Upper lobe of left lung (tissue), 6 donors: ENCODE measurements around the gene AGAP1. TPM values are rescaled to one million over a fixed set of nuclear protein-coding genes. Genes with fewer than 3 reads are reported as not detected.

ENCODE experiments used
- ATAC-seq, 2 donors: fragments of 200-7000 bp; cut with Tn5 transposase; one replicate each; pipeline ENCODE4 v1.9.1; 2022; ENCODE audit warnings: mild to moderate bottlenecking in 2 of 2, moderate library complexity in 2 of 2; ENCODE audit not compliant: low FRiP score in 2 of 2
- DNase-seq, 2 donors: peaks; one replicate each; pipeline ENCODE4 v3.0.0-alpha.2; 2019 to 2020
- H3K27ac ChIP-seq, 4 donors: fragments of 200-600 bp; sonication (generic); one replicate each; pipeline ENCODE4 v1.5.1; 2016 to 2019
- H3K27me3 ChIP-seq, 4 donors: fragments of 200-600 bp; sonication (generic); one replicate each; pipeline ENCODE4 v1.5.1; 2017 to 2019
- H3K36me3 ChIP-seq, 4 donors: fragments of 200-600 bp; sonication (generic); one replicate each; pipeline ENCODE4 v1.5.1; 2016 to 2019
- H3K4me1 ChIP-seq, 4 donors: fragments of 200-600 bp; sonication (generic); one replicate each; pipeline ENCODE4 v1.5.1; 2018 to 2019
- H3K4me3 ChIP-seq, 4 donors: fragments of 200-600 bp; sonication (generic); one replicate each; pipeline ENCODE4 v1.5.1; 2017 to 2019; ENCODE audit warnings: mild to moderate bottlenecking in 2 of 4, moderate library complexity in 1 of 4
- H3K9me3 ChIP-seq, 4 donors: fragments of 200-600 bp; sonication (generic); one replicate each; pipeline ENCODE4 v1.5.1; 2018 to 2019
- CTCF ChIP-seq, 6 experiments: fragments of 450-650 bp in 4 of 6; fragments of 200-600 bp in 2 of 6; sonication (generic) in 2 of 6; IDR thresholded peaks; one replicate each; pipeline ENCODE4 v1.5.1; 2016 to 2019; ENCODE audit warnings: antibody characterized with exemption in 6 of 6
- EP300 ChIP-seq, 4 donors: sonication (generic); formaldehyde crosslinking; IDR thresholded peaks; one replicate each; pipeline ENCODE4 v1.5.1; 2017; ENCODE audit warnings: antibody characterized with exemption in 4 of 4, control low read depth in 2 of 4
- POLR2A ChIP-seq, 4 donors: fragments of 450-650 bp; IDR thresholded peaks; one replicate each; pipeline ENCODE4 v1.5.1; 2016 to 2017; ENCODE audit warnings: antibody characterized with exemption in 4 of 4, mild to moderate bottlenecking in 2 of 4
- POLR2AphosphoS5 ChIP-seq, 2 donors: sonication (generic); formaldehyde crosslinking; IDR thresholded peaks; one replicate each; pipeline ENCODE4 v1.5.1; 2017; ENCODE audit warnings: antibody characterized with exemption in 2 of 2
- WGBS, 2 donors: methylation state at CpG; one replicate each; pipeline ENCODE4 v1.1.5; 2017 to 2018; 5-methylcytosine and 5-hydroxymethylcytosine counted together
- total RNA-seq, 6 donors: library from RNA; depleted of rRNA in 4 of 6; stranded (reverse); fragments of >200 nt in 4 of 6; gene quantifications; one replicate each; pipeline versions ENCODE4 v1.1.0 to v1.2.1, GENCODE V29; 2016 to 2021
- donor health status: DM: no; HTN: no; CAD: no; lungs with moderate emphysema.
- donor health status: DM: no; HTN: yes; CAD: no; lungs with severe emphysema.

The AGAP1 gene
- total RNA-seq, 6 donors from 2014 or later = 25.5 to 45.1 (median 30.7) TPM

- H3K27me3 ChIP-seq = peaks cover 0 to 15% (median 7%) of the 10 kb centered on the region in 4 donors
- ATAC-seq = no peak
- TF ChIP-seq POLR2A (IDR thresholded peaks at IDR 0.05) (no peak), EP300 (IDR thresholded peaks at IDR 0.05) (no peak), POLR2AphosphoS5 (IDR thresholded peaks at IDR 0.05) (no peak), CTCF (IDR thresholded peaks at IDR 0.05) (no peak)
These were observed 662.4 kb downstream of the AGAP1 start for GRCh38 chr2:236156095-236156859.

DNA sequence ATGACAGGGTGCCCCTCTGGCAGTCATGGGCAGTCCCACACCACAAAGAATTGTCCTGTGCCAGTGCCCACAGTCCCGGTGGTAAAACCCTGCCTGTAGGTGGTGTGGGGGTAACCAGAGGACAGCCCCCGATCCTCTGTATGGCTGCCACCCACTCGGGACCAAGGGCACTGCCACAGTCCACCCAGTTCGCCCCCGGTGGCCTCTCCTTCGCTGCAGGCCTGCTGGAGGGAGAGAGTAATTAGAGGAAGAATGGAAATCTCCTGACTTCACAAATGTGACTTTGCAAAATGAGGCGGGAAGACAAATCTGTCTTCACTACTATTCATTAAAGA, 663.0 kb downstream of the AGAP1 start:
- Histone ChIP-seq H3K36me3 (no peaks in the 10 kb centered on the region), H3K27ac (no peak overlapping the region), H3K4me1 (peaks cover 0 to 7% (median 2%) of the 10 kb centered on the region in 4 donors), H3K4me3 (no peak overlapping the region), H3K27me3 (peaks cover 0 to 15% (median 7%) of the 10 kb centered on the region in 4 donors), H3K9me3 (peaks cover 0 to 14% (median 9%) of the 10 kb centered on the region in 4 donors)
- no peak for TF ChIP-seq EP300 (IDR thresholded peaks at IDR 0.05)
- no peak for TF ChIP-seq POLR2AphosphoS5 (IDR thresholded peaks at IDR 0.05)
- no peak for TF ChIP-seq POLR2A (IDR thresholded peaks at IDR 0.05)
- no peak for TF ChIP-seq CTCF (IDR thresholded peaks at IDR 0.05)
- 85 to 88% methylated on average over 6 to 7 of the region's 7 CpGs for WGBS, 2 donors
- DNase-seq (no peak), ATAC-seq (no peak)

More at GRCh38 chr2:236156095-236156859, 662.4 kb downstream of the AGAP1 start:
- no peak for DNase-seq
- WGBS, 2 donors = 88 to 92% methylated on average over 9 to 16 of the region's 16 CpGs
- Histone ChIP-seq H3K9me3 (peaks cover 0 to 15% (median 9%) of the 10 kb centered on the region in 4 donors), H3K36me3 (no peaks in the 10 kb centered on the region), H3K27ac (no peak overlapping the region), H3K4me3 (no peak overlapping the region), H3K4me1 (peaks cover 0 to 7% (median 2%) of the 10 kb centered on the region in 4 donors)

GRCh38 chr2:236157366-236157765, 663.5 kb downstream of the AGAP1 start:
- H3K27ac ChIP-seq = no peak overlapping the region
- no peak overlapping the region for H3K4me3 ChIP-seq
- H3K36me3 ChIP-seq = no peaks in the 10 kb centered on the region
- ATAC-seq (no peak), DNase-seq (no peak)
- H3K27me3 ChIP-seq = peaks cover 0 to 20% (median 10%) of the 10 kb centered on the region in 4 donors
- H3K9me3 ChIP-seq = peaks cover 0 to 9% (median 7%) of the 10 kb centered on the region in 4 donors
- H3K4me1 ChIP-seq = peaks cover 0 to 7% (median 2%) of the 10 kb centered on the region in 4 donors
- TF ChIP-seq POLR2A (IDR thresholded peaks at IDR 0.05) (no peak), CTCF (IDR thresholded peaks at IDR 0.05) (no peak)
- 88 to 91% methylated on average over 6 of the region's 6 CpGs for WGBS, 2 donors

DNA sequence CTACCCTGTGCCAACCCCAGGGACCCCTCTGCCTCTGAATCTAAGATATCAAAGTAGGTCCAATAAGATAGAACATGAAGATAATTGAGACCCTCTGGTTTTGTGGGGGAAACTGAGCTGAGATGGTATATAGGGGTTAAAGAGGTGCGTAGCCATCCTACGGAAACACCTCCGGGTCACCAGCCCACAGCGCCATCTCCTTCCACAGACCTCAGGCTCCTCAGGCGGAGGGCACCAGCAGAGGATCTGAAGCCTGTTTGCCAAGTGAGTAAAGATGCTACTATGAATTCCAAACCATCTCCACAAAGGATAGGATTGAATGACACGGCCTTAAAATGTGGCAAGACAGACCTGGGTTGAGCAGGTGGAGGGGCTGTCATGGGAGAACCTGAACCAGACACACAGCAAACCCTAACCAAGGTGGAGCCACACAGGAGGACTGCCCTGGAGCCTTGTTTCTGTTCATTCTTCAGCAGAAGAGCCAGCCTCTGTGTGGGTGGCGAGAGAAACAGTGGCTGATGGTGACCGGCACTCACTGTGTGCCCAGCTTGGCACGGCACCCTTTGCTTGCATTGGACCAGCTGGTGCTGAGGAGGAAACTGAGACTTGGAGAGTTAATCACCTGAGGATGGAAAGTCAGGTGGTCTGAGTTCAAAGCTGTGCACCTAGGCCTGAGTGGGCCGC, 664.1 kb downstream of the AGAP1 start:
- Histone ChIP-seq H3K9me3 (peaks cover 0 to 5% (median 2%) of the 10 kb centered on the region in 4 donors), H3K4me3 (no peak overlapping the region), H3K36me3 (no peaks in the 10 kb centered on the region), H3K4me1 (peaks cover 0 to 8% (median 2%) of the 10 kb centered on the region in 4 donors), H3K27me3 (peaks cover 0 to 24% (median 10%) of the 10 kb centered on the region in 4 donors), H3K27ac (no peak overlapping the region)
- ATAC-seq = no peak
- TF ChIP-seq CTCF (IDR thresholded peaks at IDR 0.05) = no peak
- DNase-seq = no peak
- 87 to 90% methylated on average over 6 to 10 of the region's 10 CpGs for WGBS, 2 donors
